Measurements from ENCODE around the gene ELP5.

DNA sequence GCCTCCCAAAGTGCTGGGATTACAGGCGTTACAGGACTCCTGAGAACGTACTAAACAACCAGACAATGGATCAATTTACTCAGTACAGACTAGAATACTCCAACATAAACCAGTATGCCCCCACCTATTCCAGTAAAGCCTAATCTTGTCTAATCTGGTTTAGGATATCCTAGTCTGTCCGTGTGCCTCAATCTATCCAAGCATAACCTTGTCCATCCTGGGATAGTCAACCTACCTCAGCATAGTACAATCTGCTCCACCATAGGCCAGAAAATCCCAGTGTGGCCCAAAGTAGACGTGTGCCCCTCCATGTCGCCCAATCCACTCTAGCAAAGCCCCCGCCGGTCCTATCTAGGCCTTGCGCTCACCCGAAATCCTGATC, 18.3 kb upstream of the ELP5 start:
- TF ChIP-seq, protein P1, sequence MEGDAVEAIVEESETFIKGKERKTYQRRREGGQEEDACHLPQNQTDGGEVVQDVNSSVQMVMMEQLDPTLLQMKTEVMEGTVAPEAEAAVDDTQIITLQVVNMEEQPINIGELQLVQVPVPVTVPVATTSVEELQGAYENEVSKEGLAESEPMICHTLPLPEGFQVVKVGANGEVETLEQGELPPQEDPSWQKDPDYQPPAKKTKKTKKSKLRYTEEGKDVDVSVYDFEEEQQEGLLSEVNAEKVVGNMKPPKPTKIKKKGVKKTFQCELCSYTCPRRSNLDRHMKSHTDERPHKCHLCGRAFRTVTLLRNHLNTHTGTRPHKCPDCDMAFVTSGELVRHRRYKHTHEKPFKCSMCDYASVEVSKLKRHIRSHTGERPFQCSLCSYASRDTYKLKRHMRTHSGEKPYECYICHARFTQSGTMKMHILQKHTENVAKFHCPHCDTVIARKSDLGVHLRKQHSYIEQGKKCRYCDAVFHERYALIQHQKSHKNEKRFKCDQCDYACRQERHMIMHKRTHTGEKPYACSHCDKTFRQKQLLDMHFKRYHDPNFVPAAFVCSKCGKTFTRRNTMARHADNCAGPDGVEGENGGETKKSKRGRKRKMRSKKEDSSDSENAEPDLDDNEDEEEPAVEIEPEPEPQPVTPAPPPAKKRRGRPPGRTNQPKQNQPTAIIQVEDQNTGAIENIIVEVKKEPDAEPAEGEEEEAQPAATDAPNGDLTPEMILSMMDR (IDR thresholded peaks at IDR 0.05; ENCODE audit: low read depth, low read length), result no peak
- TF ChIP-seq EZH2phosphoT487 (IDR thresholded peaks at IDR 0.05; ENCODE audit: low read depth), result no peak
